KOPT-K1 (cell line): ENCODE measurements around the gene HDDC3.
A peak's percentile ranks its signal among the peaks of the same experiment; 100 is the strongest.
"Not testable (repeated sequence)": the region's sequence is repeated elsewhere in the genome, so short reads cannot be mapped to it uniquely, and the experiment has no call there.

Experiments
- H3K27ac ChIP-seq: fragments of 200-600 bp; sonication (generic); 2 replicates; pipeline ENCODE4 v1.5.1; 2016; ENCODE audit warnings: antibody characterized with exemption, mild to moderate bottlenecking, low read depth, low read length; ENCODE audit not compliant: poor library complexity, severe bottlenecking
- H3K36me3 ChIP-seq: fragments of 200-600 bp; sonication (generic); 2 replicates; pipeline ENCODE4 v1.5.1; 2017; ENCODE audit warnings: antibody characterized with exemption, mild to moderate bottlenecking, low read length, moderate library complexity; ENCODE audit not compliant: insufficient read depth
- H3K9me3 ChIP-seq: fragments of 200-600 bp; sonication (generic); 2 replicates; pipeline ENCODE4 v1.5.1; 2017; ENCODE audit warnings: antibody characterized with exemption, low read length, mild to moderate bottlenecking; ENCODE audit not compliant: insufficient read depth, poor library complexity, severe bottlenecking

Gene HDDC3

DNA sequence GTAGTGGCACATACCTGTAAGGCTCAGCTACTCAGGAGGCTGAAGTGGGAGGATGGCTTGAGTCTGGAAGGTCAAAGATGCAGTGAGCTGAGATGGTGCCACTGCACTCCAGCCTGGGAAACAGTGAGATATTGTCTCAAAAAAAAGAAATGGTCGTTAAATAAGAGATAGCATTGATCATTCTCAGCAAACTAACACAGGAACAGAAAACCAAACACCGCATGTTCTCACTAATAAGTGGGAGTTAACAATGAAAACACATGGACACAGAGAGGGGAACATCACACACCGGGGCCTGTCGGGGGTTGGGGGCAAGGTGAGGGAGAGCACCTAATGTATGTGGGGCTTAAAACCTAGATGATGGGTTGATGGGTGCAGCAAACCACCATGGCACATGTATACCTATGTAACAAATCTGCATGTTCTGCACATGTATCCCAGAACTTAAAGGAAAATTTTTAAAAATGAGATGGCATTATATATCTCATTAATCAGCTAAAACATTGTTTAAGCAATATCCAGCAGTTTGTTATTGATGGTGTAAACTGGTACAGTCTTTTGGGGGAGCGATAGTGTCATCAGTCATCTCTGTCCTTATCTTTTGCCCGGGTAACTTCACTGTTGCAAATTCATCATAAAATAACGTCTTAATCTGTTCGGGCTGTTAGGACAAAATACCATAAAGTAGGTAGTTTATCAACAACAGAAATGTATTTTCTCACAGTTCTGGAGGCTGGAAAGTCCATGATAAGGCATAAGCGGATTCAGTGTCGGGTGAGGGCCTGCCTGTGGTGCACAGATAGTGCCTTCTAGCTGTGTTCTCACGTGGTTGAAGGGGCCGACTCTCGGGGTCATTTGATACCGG, 30.9 kb downstream of the HDDC3 start:
- Histone ChIP-seq H3K27ac (no peak overlapping the region), H3K9me3 (no peaks in the 10 kb centered on the region), H3K36me3 (peaks cover 18% of the 10 kb centered on the region)

DNA sequence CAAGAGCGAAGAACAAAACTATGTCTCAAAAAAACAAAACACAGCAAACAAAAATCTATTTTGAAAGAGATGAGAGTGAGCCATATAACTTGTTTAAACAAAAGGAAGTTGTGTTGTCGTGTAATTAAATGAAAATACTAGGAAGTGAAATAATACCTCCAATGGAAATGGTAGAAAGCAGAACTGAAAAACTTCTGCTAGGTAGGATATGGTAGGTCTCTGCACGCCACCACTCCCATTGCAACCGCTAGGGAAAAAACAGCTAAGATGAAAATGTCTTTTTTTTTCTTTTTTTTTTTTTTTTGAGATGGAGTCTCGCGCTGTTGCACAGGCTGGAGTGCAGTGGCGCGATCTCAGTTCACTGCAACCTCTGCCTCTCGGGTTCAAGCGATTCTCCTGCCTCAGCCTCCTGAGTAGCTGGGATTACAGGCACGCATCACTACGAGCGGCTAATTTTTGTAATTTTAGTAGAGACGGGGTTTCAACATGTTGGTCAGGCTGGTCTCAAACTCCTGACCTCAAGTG, 35.2 kb downstream of the HDDC3 start:
- not testable (repeated sequence) for H3K36me3 ChIP-seq, H3K27ac ChIP-seq, H3K9me3 ChIP-seq

DNA sequence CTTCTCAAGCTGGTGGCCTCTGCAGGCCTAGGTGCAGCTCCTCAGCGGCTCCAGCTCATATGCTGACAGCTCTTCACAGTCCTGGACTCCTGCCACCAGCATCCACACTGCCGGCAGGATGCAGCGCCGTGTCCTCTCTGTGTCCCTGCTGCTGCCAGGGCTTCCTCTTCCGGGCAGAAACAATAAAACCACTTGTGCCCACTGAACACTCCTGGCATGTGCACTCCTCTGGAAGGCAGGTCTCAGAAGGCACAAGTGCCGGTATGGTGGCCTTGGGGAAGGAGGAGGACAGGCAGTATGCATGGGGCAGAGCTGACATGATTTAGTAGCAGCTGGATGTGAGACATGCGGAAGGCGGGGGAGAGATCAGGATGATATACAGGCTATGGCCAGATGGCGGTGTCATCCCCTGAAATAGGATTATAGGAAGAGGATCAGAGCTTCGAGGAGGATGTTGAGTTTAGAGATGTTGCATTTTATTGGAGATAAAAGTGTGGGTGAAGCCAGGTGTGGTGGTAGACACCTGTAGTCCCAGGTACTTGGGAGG, 36.7 kb downstream of the HDDC3 start:
- H3K9me3 ChIP-seq, result no peaks in the 10 kb centered on the region
- no peaks in the 10 kb centered on the region for H3K36me3 ChIP-seq
- H3K27ac ChIP-seq, result no peak overlapping the region

DNA sequence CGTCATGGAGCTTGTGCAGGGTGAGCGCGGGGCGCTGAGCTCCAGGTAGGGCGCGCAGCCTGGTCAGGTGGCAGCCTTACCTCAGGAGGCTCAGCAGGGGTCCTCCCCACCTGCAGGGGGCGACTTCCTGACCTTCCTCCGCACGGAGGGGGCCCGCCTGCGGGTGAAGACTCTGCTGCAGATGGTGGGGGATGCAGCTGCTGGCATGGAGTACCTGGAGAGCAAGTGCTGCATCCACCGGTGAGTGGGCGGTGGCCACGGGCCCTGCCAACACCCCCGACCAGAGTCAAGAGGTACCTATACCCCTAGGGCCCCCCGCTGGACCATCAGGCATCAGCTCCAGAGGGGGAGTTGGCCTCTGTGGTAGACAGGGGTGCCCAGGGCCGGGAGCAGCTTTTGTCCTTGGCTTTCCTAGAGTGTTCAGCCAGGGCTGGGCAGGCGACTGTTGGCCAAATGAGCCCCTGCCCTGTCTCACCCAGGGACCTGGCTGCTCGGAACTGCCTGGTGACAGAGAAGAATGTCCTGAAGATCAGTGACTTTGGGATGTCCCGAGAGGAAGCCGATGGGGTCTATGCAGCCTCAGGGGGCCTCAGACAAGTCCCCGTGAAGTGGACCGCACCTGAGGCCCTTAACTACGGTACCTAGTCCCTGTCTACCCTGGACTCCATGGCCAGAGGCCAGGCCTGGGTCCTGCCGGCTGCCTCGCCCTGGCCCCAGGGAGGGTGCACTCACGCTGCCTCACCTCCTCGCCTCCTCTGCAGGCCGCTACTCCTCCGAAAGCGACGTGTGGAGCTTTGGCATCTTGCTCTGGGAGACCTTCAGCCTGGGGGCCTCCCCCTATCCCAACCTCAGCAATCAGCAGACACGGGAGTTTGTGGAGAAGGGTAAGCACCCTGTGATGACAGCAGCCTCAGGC, 38.9 kb downstream of the HDDC3 start:
- Histone ChIP-seq H3K36me3 (no peaks in the 10 kb centered on the region), H3K27ac (peak overlapping the region; percentile 9), H3K9me3 (no peaks in the 10 kb centered on the region)

DNA sequence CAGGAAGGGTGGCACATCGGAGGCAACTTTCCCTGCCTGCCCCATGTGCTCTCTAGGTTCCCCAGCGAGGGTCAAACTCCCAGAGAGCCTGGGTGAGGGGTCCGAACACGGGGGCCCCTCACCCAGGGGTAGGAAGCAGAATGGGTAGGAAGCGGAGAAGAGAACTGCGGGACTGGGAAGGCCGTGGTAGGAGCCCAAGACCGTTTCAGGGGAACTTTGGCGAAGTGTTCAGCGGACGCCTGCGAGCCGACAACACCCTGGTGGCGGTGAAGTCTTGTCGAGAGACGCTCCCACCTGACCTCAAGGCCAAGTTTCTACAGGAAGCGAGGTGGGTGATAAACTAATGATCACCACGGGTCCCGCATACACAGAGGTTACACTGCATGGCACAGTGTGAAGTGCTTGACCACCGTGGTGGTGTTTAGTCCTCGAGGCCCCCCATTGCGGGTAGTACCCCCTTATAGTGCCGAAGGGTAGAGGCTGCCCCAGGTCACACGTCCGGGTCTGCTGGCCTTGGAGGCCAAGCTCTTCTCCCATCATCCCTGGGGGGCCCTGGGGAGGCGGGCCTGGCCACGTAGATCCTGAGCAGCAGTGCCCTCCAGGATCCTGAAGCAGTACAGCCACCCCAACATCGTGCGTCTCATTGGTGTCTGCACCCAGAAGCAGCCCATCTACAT, 39.7 kb downstream of the HDDC3 start:
- Histone ChIP-seq H3K36me3 (no peaks in the 10 kb centered on the region), H3K9me3 (no peaks in the 10 kb centered on the region), H3K27ac (no peak overlapping the region)

DNA sequence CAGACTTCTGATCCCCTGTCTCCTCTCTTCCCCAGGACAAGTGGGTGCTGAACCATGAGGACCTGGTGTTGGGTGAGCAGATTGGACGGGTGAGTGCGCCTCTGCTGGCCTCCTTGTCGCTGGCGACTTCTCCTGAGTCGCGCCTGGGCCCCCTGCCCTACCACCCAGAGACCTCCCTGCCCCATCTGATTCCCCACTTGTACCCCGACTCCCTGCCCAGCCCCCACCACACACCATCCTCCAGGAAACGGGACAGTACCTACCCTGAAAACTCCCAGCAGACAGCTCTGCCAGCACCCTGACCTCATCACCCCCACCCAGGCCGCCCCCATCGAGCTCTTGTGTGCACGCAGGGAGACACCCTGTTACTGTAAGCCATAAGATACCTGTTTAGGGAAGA, 40.3 kb downstream of the HDDC3 start:
- Histone ChIP-seq H3K27ac (no peak overlapping the region), H3K9me3 (no peaks in the 10 kb centered on the region), H3K36me3 (no peaks in the 10 kb centered on the region)

DNA sequence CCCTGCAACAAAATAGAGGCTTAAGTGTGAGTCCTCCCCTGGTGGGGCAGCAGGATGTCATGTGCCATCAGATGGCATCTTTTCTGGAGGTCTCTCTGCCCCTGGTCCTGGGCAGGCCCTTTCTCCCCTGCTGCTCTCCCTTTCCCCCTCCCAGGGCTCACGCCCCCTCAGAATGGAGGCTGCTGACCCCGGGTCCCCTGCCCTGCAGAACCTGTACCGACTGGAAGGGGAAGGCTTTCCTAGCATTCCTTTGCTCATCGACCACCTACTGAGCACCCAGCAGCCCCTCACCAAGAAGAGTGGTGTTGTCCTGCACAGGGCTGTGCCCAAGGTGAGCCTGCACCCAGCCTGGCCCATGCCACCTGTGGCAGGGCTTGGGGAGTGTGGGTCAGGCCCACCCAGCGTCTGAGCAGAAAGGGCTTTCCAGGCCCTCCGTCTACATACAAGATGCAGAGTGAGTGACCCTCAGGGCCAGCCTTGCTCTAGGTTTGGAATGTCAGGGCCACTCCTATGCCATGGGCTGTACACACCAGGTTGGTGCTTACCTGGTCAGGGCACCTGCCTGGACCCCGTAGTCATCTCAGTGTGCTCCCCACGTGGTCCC, 40.9 kb downstream of the HDDC3 start:
- Histone ChIP-seq H3K27ac (no peak overlapping the region), H3K36me3 (no peaks in the 10 kb centered on the region), H3K9me3 (no peaks in the 10 kb centered on the region)

DNA sequence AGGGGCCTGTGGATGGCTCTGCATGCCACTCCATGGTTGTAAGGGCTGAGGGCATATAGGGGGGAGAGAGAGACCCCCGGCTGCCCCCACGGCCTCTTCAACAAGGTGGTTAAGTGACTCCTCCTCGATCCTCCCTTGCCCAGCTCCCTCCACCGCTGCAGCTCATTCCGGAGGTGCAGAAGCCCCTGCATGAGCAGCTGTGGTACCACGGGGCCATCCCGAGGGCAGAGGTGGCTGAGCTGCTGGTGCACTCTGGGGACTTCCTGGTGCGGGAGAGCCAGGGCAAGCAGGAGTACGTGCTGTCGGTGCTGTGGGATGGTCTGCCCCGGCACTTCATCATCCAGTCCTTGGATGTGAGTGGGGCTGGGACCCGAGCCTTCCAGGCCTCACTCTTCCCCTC, 41.5 kb downstream of the HDDC3 start:
- Histone ChIP-seq H3K36me3 (no peaks in the 10 kb centered on the region), H3K27ac (no peak overlapping the region), H3K9me3 (no peaks in the 10 kb centered on the region)

DNA sequence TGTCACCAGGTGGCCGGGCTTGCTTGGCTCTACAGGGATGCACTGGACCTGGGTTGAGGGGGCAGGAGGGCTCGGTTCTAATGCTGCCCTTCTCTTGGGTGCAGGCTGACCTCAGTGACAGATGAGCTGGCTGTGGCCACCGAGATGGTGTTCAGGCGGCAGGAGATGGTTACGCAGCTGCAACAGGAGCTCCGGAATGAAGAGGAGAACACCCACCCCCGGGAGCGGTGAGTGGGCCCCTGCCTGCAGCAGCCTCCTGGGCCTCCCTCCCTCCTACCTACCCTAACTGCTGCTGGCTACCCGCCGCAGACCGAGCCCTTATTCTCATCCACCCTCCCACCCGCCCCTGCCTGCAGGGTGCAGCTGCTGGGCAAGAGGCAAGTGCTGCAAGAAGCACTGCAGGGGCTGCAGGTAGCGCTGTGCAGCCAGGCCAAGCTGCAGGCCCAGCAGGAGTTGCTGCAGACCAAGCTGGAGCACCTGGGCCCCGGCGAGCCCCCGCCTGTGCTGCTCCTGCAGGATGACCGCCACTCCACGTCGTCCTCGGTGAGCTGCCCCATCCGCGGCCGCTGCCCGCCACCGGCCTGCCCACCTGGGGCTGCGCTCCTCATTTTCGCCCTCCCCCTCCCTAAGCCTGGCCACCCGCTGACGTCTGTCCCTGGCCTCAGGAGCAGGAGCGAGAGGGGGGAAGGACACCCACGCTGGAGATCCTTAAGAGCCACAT, 42.5 kb downstream of the HDDC3 start:
- no peak overlapping the region for H3K27ac ChIP-seq
- H3K9me3 ChIP-seq, result no peaks in the 10 kb centered on the region
- no peaks in the 10 kb centered on the region for H3K36me3 ChIP-seq

DNA sequence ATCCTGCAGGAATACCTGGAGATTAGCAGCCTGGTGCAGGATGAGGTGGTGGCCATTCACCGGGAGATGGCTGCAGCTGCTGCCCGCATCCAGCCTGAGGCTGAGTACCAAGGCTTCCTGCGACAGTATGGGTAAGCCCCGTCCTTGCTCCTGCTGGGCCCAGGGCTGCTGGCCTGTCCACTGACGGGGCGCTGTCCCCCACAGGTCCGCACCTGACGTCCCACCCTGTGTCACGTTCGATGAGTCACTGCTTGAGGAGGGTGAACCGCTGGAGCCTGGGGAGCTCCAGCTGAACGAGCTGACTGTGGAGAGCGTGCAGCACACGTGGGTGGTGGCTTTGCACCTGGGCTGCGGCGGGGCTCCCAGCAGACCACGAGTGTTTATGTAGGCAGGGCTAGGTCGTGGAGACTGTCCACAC, 43.0 kb downstream of the HDDC3 start:
- Histone ChIP-seq H3K27ac (no peak overlapping the region), H3K9me3 (no peaks in the 10 kb centered on the region), H3K36me3 (no peaks in the 10 kb centered on the region)

DNA sequence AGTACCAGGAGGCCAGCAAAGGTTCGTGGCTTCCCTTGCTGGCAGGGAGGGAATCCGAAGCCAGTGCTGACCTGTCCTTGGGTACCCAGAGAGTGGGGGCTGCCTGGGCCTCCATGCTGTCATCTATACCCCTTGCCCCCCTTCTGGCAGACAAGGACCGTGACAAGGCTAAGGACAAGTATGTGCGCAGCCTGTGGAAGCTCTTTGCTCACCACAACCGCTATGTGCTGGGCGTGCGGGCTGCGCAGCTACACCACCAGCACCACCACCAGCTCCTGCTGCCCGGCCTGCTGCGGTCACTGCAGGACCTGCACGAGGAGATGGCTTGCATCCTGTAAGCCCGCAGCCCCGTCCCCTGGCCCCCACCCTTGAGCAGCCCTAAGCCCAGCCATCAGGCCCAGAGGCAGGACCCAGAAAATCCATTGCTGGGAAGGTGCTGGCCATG, 45.3 kb downstream of the HDDC3 start:
- Histone ChIP-seq H3K27ac (no peak overlapping the region), H3K36me3 (no peaks in the 10 kb centered on the region), H3K9me3 (no peaks in the 10 kb centered on the region)

DNA sequence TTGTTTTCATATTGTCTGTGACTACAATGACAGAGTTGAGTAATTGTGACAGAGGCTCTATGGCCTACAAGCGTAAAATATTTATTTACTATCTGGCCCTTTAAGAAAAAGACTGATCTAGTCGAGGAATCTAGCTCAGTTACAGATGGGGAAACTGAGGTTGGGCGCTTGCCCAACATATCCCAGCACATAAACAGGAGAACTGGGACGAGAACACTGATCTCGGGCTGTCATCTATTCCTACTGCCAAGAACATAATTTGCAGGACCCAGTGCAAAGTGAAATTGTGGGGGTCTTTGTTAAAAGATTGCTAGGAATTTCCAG, 46.1 kb downstream of the HDDC3 start:
- no peaks in the 10 kb centered on the region for H3K9me3 ChIP-seq
- no peak overlapping the region for H3K27ac ChIP-seq
- no peaks in the 10 kb centered on the region for H3K36me3 ChIP-seq

DNA sequence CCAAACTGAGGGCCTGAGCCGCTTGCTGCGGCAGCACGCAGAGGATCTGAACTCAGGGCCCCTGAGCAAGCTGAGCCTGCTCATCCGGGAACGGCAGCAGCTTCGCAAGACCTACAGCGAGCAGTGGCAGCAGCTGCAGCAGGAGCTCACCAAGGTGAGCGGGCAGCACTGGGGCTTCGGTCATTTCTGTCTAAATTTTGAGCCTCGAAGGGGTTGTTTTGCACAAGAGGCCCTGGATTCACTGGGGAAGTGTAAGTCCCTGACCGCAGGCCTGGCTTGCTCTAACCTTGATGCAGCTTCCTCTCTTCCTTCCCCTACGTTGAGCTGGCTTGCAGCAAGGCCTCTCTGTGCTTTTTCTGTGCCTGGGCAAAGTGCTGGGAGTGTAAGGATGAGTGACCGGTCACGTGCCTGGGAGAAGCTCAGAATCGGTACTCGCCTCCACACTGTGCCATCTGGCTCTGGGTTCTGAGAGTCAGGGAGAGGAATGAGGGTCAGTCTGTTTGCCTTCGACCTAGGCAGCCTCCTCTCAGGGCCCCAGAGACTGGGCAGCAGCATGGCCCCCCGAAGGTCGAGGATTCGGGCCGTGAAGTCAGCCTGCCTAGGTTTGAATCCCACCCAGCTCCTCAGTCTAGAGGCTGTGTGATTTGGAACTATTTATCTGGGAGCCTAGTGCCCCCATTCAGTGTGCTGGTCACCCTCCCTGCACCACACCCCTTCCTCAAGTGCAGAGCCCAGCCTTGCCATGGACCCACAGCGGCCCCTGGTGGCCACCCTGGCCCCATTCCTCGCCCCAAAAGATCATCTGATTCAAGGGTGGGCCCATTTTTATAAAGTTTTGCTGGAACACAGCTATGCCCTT, 46.7 kb downstream of the HDDC3 start:
- H3K27ac ChIP-seq, result no peak overlapping the region
- peaks cover 5% of the 10 kb centered on the region; the same call in 1 of the 2 replicates for H3K36me3 ChIP-seq
- no peaks in the 10 kb centered on the region for H3K9me3 ChIP-seq
